T-helper 1 cell (primary cell): ENCODE measurements around the gene IL3RA.

ENCODE experiments used
- DNase-seq, 5 donors: peaks; one replicate each; pipeline ENCODE4 v3.0.0-alpha.2; 2012 to 2020

Gene IL3RA

DNA sequence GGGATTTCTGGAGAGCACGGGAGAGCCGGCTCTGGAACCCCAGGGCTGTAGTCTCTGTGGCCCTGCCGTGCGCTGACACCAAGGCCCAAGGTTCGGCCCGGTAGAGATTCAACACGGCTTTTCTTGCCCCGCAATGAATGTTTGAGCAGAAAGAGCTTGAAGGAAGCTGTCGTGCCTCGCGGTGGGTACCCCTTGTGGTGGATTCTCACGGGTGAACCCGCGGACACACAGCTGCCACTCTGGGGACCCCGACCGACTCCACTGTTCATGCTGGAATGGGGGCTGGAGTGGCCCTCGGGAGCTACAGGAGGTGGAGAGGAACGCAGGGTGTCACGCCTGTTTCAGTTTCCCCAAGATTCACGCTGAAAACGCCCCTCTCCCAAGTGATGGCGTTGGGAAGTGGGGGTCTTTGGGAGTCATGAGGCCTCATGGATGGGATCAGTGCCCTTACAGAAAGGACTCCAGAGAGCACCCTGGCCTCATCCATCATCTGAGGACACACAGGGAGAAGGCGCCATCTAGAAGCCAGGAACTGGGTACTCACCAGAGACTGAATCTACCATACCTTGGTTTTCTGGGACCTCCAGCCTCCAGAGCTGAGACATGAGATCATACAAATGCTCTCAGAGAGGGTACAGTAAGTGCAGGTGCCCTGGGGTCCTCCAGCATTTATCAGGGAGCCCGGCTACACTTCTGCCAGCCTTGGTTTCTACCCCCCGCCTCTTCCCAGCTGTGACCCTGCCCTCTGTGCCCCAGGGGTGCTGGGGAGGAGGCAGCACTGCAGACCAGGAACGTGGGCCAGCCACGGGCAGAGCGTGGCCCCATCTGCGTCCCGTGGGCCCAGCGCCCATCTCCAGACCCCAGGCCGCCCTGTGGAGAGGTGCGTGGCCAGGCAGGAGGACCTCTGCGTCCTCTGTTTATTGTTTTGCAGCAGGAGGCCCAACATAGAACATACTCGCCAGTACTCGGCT lies 49.0 kb downstream of the IL3RA start:
- no peak for DNase-seq

DNA sequence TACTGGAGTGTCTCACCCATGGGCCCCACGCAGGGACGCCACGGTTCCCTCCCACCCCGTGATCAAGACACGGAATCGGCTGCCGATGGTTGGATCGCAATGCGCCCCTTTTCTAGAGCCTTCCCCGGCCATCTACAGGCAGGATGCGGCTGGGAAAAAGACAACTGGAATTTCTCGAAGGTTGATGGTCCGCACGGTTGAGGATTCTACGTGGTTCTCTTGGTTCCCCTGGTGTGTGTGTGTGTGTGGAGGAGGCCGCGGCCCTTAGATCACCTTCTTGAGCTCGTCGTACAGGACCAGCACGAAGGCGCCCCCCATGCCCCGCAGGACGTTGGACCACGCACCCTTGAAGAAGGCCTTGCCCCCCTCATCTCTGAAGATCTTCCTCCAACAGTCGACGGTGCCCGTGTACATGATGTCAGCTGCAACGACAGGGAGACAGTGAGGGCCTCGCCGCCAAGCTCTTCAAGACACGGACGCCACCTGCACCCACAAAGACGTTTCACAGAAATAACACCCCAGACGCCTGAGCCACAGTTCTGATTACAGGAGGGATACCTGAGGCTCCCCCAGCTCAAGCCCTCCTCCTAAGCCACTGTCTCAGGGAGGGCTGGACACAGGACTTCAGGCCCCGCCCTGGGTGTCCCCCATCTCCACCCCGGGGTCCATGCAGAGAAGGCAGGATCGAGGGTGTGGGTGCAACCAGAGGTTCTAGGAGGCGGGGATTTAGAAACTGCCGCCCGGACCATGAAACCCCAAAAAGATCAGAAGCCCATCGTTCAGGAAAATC lies 49.9 kb downstream of the IL3RA start:
- no peak for DNase-seq

DNA sequence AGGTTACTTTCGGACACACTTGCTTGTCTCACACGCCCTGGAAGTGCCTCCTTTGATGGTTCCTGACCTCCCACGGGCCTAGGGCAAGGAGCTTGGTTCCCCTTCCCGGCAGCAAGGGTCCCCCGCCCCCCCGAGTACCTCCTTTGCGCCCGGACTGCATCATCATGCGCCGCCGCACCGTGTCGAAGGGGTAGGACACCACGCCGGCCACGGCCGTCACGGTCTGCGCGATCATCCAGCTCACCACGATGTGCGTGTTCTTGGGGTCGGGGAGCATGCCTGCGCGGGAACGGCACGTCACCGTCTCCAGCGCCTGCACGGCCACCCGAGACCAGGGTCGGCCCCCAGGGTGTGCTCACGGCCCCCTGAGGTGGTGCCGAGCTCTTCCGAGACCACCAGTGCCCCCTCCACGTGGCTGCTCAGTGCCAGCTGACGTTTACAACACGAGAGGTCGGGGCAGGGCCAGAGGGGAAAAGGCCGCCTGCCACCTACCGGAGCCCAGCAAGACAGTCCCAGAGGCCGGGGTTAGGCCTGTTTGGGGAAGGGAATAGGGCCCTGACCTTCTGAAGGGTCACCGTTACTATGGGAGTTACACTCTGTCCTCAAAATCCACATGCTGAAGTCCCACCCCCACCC lies 50.7 kb downstream of the IL3RA start:
- no peak for DNase-seq

DNA sequence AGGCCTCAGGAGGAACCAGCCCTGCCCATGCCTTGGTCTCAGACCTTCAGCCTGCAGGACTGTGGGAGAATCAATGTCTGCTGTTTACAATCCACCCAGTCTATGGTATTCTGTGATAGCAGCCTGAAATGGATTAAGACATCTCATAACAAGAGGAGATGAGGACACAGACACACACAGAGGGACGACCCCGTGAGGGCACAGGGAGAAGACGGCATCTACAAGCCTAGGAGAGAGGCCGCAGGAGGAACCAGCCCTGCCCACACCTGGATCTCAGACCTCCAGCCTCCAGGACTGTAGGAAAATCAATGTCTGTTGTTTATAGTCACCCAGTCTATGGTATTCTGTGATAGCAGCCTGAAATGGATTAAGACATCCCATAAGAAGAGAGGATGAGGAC lies 52.1 kb downstream of the IL3RA start:
- DNase-seq, result no peak

DNA sequence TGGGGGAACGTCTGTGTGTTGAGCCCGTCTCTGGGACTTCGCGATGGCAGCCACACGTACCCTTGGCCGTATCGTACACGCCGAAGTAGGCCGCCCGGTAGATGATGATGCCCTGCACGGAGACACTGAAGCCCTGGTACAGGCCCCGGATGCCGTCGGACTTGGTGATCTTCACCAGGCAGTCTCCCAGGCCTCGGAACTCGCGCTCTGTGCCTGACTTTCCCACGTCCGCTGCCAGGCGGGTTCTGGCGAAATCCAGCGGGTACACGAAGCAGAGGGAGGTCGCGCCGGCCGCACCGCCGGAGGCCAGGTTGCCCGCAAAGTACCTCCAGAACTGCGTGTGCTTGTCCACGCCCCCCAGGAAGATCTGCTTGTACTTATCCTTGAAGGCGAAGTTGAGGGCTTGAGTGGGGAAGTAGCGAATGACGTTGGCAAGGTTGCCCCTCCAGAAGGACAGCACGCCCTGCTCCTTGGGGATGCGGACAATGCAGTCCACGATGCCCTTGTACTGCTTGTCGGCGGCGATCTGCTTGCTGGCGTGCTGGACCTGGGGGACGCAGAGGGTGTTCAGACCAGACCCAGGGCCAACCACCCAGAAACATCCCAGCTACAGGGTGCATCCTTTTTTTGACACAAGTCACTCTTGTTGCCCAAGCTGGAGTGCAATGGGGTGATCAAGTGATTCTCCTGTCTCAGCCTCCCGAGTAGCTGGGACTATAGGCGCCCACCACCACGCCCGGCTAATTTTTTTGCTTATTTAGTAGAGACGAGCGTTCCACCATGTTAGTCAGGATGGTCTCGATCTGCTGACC lies 52.8 kb downstream of the IL3RA start:
- no peak for DNase-seq

DNA sequence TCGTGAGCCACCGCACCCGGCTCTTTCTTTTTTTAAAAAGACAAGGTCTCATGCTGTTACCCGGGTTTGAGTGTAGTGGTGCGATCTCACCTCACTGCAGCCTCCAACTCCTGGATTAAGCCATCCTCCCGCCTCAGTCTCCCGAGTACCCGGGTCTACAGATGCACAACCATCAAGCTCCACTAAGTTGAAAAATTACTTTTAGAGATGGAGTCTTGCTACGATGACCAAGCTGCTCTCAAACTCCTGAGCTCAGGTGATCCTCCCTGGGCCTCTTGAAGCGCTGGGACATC lies 53.4 kb downstream of the IL3RA start:
- DNase-seq, result no peak

DNA sequence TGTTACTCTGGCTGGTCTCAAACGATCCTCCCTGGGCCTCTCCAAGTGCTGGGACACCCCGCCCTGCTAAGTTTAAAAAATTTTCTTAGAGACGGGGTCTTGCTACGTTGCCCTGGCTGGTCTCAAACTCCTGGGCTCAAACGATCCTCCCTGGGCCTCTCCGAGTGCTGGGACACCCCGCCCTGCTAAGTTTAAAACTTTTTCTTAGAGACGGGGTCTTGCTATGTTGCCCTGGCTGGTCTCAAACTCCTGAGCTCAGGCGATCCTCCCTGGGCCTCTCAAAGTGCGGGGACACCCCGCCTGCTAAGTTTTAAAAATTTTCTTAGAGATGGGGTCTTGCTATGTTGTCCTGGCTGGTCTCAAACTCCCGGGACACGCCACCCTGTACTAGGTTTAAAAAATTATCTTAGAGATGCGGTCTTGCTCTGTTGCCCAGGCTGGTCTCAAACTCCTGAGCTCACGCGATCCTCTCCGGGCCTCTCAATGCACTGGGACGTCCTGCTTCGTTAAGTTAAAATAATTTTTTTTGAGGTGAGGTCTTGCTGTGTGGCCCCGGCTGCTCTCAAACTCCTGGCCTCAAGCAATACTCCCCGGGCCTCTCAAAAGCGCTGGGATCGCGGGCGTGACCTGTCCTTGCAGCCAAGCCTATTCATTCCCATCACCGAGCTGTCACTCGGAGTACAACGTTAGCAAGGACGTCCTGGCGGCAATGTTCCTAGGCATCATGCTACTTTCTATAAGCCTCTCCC lies 54.2 kb downstream of the IL3RA start:
- DNase-seq, result no peak

DNA sequence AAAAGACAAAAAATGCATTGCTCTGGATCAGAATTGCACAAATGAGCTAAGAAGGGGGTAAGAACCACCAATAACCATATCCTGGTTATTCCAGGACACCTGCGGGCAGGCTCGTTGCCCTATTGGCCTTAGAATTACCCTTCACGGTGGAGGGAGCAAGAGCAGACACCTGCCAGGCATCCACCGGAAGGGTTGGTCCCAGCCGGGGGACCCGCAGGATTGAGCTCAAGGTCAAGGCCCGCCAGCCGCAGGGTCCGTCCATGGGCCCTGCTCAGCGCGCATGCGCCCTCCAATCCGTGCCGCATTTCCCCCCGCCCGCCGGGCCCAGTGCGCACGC lies 54.8 kb downstream of the IL3RA start:
- peak in 1 of 5 donors; percentile 92 for DNase-seq

DNA sequence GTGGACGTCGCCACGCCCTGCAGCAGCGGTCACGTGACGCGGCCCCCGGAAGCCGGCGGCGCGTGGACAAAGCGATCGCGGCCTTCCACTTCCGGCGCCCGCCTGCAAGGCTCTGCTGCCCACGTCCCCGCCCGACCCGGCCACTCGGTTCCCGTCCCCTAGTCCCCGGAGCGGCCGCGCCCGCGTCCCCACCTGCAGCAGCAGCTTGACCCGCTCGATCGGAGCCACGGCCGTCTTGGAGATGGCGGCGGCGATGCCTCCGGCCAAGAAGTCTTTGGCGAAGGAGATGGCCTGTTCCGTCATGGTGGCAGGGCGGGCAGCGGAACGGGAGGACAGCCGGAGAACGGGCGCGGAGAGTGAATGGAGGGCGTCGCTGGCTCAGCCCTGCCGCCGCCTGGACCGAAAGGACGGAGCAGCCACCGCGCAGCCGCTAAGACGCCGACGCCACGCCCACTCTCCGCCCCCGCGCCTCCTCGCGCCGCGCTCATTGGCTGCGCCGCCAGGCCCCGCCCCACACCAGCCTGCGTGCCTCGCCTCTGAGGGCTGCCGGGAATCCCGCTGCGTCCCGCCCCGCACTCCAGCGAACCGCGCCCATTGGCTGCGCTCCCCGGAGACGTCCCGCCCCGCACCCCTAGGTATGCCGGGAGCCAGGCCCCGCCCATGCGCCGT lies 55.3 kb downstream of the IL3RA start, which contains the start of gene SLC25A6:
SLC25A6 (minus strand) TSS at position 407 of the 669 bp plus-strand sequence; CDS start at position 303, 104 bp downstream.
- peak; percentile 99 to 100 (median 99) for DNase-seq

DNA sequence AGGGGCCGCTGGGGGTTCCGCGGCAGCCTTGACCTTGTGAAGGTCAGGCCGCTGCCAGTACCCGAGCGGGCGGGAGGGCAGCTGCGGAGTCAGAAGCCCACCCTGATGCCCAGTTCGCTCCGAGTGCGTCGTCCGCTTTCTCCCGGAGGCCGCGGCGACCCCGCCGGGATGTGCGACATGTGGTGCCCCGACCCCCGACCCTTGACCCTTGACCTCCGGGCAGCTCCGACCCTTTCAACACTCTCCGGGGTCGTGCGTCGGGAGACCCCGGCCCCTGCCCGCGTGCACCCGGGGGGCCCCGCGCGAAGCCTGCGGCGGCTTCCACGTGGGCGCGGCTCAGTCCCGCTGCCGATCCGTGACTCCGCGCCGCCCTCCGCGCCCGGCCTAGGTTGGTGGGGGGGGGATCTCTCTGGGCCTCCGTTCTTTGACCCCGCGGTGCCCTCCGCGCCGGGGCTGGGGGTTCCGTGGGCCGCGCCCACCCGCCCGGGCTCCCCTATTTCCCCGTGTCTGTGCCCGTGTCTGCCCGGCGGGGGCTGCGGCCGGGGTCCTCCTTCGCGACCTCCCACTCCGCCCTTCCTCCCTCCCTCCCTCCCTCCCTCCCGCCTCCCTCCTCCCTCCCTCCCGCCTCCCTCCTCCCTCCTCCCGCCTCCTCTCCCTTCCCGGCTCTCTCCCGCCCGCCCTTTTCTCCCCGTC lies 55.9 kb downstream of the IL3RA start:
- peak in 1 of 5 donors; percentile 16 for DNase-seq

DNA sequence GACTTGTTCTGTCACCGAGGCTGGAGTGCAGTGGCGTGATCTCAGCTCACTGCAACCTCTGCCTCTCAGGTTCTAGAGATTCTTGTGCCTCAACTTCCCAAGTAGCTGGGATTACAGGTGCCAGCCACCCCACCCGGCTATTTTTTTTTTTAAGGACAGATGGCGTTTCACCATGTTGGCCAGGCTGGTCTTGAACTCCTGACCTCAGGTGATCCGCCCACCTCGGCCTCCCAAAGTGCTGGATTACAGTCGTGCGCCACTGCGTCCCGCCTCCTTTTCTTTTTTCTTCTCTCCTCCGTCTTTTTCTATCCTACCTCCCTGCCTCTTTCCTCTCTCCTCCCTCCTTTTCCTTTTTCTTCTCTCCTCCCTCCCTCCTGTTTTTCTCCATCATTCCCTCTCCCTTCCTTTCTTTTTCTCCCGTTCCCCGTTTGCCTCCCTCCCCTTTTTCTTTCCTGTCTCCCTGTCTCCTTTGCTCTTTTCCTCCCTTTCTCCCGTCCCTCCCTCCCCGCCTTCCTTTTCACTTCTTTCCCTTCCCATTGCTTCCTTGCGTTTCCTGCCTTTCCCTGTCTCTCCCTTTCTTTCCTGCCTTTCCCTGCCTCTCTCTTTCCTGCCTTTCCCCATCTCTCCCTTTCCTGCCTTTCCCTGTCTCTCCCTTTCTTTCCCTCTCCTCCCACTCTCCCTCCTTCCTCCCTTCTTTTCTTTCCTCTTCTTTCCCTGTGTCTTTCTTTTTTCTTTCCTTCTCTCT lies 57.5 kb downstream of the IL3RA start:
- DNase-seq, result no peak

DNA sequence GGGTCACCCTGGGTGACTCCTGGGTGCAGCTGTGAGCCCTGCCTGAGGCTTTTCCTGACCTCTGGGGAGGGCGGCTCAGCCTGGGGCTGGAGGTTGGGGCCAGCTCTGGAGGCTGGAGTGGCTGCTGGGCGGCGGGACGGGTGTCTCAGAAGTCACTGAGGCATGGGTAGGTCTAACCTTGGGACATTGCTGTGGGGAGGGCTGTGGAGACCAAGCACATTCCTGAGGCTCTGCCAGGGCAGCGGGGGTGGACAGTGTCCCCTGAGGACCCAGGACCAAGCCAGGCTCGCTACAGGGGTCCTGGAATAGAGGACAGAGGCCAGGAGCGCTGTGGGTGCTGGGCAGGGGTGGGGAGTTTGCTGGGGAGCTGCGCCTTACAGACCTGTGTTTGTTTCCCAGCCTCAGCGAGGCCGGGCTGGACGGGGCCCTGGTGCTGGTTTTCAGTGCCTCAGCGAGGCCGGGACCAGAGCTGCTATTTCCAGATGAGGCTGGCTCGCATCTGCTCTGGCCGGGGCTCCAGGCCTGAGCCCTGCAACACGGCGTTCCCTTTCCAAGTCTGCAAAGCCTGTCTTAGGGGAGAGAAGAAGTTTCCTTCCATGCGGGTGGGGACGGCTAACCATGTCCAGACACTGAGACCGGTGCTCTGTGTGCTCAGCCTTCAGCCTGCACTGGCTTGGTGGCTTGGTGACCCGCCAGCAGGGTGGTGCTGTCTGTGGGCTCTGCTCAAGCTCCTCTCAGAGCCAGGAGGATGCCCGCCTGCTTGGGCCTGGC lies 58.3 kb downstream of the IL3RA start:
- DNase-seq, result no peak

DNA sequence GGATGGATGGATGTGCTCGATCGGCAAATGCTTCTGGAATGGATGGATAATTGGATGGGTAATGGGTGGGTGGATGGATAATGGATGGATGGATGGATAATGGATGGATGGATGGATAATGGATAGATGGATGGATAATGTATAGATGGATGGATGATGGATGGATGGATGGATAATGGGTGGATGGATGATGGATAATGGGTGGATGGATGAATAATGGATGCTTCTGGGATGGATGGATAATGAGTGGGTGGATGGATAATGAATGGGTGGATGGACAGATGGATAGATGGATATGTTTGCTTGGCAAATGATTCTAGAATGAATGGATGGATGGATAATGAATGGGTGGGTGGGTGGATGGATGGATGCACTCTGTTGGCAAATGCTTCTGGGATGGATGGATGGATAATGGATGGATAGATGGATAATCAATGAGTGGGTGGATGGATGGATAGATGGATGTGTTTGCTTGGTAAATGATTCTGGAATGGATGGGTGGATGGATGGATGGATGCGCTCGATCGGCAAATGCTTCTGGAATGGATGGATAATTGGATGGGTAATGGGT lies 59.1 kb downstream of the IL3RA start:
- no peak for DNase-seq

DNA sequence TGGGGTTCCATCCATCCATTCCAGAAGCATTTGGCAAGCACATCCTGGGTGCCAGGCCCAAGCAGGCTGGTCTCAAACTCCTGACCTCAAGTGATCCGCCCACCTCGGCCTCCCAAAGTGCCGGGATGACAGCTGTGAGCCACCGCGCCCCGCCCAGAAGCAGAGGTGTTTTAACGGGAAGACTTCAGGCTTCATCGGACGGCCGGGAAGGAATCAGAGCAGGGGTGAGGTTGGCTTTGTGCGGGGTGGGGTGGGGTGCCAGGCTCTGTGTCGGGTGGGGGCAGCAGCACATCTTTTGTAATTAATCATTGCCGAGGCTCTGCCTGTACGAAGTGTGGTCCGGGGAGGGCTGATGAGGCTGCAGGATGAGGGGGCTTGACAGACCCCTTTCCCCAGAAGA lies 60.4 kb downstream of the IL3RA start:
- DNase-seq, result no peak

DNA sequence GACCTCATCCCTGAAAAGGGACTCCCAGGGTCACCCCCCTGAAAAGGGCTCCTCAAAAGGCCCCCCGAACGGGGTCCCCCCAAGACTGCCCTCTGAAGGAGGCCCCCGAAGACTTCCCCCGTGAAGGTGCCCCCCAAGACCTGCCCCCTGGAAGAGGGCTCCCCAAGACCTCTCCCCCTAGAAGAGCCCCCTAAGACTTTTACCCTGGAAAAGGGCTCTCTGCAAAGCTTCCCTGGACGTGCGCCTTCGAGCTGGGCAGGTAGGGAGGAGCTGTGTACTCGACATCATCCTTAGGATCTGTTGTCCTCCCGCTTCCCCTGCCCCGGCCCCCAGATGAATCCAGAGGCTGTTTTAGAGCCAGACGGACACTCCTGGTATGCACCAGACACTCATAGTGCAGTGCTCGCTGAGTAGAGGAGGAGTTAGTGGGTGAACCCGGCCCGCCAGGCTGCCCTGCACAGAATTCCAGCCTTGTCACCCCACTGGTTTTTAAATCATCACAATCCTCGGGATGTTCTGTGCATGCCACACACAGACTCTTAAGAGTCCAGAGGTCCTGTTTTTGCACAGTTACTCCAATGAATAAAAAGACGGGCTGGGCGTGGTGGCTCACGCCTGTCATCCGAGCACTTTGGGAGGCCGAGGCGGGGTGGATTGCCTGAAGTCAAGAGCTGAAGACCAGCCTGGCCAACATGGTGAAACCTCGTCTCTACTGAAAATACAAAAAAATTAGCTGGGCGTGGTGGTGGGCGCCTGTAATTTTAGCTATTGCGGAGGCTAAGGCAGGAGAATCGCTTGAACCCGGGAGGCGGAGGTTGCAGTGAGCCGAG lies 61.1 kb downstream of the IL3RA start:
- DNase-seq, result no peak

DNA sequence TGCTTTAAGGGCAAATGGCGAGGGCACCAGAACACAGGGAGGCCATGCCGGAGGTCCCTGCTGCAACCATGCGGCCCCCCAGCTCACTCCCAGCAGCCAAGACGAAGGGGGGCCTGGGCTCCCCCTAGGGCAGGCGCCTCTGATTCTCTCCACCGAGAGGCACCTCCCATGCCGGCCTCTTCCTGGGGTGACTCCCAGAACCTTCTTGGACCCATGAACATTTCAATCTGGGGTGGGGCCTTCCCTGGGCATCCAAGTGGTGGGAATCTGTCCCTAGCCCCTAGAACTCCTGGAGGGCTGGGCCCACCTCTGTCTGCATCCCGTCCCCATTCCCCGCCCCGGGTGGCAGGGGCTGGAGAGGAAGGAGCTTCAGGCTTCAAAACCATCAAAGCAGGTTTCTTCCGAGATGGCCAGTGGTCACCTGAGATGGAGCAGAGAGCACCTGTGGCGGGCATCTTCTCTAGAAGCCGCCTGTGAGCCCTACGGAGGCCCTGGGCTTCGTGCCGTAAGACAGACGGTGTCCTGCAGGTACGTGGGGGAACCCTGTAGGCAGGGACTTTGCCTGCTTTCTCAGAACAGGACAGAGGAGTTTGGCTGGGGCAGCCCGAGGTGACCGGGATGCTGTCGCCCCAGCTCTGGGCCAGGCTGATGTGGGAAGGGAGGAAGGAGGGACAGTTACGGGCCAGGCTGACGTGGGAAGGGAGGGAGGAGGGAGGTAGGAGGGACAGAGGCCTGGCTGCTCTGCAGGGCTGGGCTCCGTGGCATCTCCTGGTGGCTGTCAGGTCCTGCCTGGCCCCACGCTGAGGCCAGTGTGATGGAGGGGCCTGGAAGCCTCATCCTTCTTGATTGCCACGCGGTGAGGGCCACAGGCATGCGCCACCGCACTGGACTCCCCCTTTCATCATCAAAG lies 62.1 kb downstream of the IL3RA start:
- DNase-seq, result no peak

DNA sequence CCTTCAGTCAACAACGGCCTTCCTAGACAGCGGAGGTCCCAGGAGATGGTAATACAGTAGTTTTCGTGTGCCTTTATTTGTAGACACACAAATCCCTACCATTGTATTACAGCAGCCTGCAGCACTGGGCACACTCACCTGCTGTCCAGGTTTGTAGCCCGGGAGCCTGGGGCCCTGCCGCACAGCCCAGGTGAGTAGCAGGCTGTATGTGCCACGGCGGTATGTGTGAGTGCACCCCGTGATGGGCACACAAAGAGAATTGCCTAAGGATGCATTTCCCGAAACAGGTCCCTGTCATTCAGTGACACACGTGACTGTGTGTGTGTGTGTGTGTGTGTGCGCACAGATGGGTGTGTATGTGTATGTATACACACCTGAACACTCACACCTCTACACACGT lies 63.5 kb downstream of the IL3RA start:
- no peak for DNase-seq
